ENCODE data around the gene JAML.

DNA sequence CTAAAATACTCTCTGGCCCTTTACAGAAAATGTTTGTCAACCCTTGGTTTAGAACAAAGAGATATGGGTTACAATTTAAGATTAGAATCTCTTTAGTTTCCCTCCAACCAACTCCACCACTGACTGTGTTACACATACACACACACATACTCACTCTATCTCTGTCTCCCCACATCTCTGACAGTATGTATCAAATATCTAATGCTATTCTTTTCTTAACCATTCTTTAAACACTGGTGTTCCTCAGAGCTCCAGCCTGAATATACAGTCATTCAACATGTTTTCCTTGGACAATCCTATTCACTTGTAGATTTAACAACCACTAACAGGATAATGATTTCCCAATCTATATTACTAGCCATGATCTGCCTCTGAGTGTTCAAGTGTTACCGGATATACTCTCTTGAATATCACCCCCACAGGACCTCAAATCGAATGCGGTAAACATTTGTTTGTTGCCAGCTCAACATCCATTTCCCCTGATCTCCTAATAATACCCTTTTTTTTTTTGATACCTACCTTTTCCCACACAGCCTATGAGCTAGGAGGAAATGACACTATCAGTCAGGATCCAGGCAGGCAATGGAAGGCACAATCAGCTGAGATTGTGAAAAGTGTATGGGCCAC lies 21.2 kb upstream of the JAML start:
- TF ChIP-seq, protein P1, sequence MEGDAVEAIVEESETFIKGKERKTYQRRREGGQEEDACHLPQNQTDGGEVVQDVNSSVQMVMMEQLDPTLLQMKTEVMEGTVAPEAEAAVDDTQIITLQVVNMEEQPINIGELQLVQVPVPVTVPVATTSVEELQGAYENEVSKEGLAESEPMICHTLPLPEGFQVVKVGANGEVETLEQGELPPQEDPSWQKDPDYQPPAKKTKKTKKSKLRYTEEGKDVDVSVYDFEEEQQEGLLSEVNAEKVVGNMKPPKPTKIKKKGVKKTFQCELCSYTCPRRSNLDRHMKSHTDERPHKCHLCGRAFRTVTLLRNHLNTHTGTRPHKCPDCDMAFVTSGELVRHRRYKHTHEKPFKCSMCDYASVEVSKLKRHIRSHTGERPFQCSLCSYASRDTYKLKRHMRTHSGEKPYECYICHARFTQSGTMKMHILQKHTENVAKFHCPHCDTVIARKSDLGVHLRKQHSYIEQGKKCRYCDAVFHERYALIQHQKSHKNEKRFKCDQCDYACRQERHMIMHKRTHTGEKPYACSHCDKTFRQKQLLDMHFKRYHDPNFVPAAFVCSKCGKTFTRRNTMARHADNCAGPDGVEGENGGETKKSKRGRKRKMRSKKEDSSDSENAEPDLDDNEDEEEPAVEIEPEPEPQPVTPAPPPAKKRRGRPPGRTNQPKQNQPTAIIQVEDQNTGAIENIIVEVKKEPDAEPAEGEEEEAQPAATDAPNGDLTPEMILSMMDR (IDR thresholded peaks at IDR 0.05): no peak
- TF ChIP-seq POLR2AphosphoS5 (IDR thresholded peaks at IDR 0.05) (no peak), POLR2A (IDR thresholded peaks at IDR 0.05) (no peak)
